Pancreas (tissue), 10 donors: ENCODE measurements around the gene ARFGAP1. TPM values are rescaled to one million over a fixed set of nuclear protein-coding genes. Genes with fewer than 3 reads are reported as not detected.

Experiments used
- ATAC-seq, 4 donors: fragments of 200-7000 bp; cut with Tn5 transposase; one replicate each; pipeline versions ENCODE4 v1.8.0 to v1.9.1; 2020; ENCODE audit warnings: mild to moderate bottlenecking in 4 of 4, moderate library complexity in 4 of 4
- DNase-seq, 6 donors: peaks; one replicate each; pipeline ENCODE4 v3.0.0-alpha.2; 2020
- FAIRE-seq: peaks from 2 replicates; lab custom pipeline; 2012; peaks lifted over from hg19 to GRCh38; lab: Jason Lieb, UNC
- H3K27ac ChIP-seq, 4 donors: fragments of 200-600 bp; sonication (generic); 1 replicate in 3 of 4; 2 replicates in 1 of 4; pipeline versions ENCODE4 v1.5.0 to v1.8.0; 2020
- H3K27me3 ChIP-seq, 4 donors: fragments of 200-600 bp; one replicate each; pipeline ENCODE4 v1.8.0; 2021
- H3K36me3 ChIP-seq, 3 donors: fragments of 200-600 bp; sonication (generic) in 1 of 3; one replicate each; pipeline versions ENCODE4 v1.5.0 to v1.8.0; 2020 to 2021
- H3K4me1 ChIP-seq, 3 donors: fragments of 200-600 bp; one replicate each; pipeline ENCODE4 v1.8.0; 2021
- H3K4me3 ChIP-seq, 4 donors: fragments of 200-600 bp; sonication (generic) in 2 of 4; one replicate each; pipeline versions ENCODE4 v1.5.0 to v1.8.0; 2020 to 2021
- H3K9me3 ChIP-seq, 4 donors: fragments of 200-600 bp; one replicate each; pipeline ENCODE4 v1.8.0; 2021
- WGBS, 2 donors: extraction: QIAGEN DNeasy Blood & Tissue Kit; methylation state at CpG; one replicate each; pipeline ENCODE4 v1.1.7; 2013; 5-methylcytosine and 5-hydroxymethylcytosine counted together
- intact Hi-C, 3 donors: fragments of 100-400 bp; cut with DNase I; formaldehyde crosslinking; loops; one replicate each; pipeline versions ENCODE4 v1.11.1 to v1.14.2; 2022
- polyA plus RNA-seq, 2 donors: library from polyadenylated mRNA; stranded (reverse); fragments of 200-250 nt; gene quantifications; one replicate each; pipeline ENCODE4 v1.2.3, GENCODE V29; 2013
- total RNA-seq, 6 donors: library from RNA; stranded (reverse); fragmentation: NEBNext Ultra II Directional in 4 of 6; extraction: Animal tissue kit (Norgen Biotek cat#: 25700) in 4 of 6; gene quantifications; one replicate each; pipeline versions ENCODE4 v1.2.1 to v1.2.4, GENCODE V29; 2021 to 2023
- TF ChIP-seq, protein P1 (sequence below), 4 donors: fragments of 200-600 bp; sonication (generic) in 3 of 4; IDR thresholded peaks; one replicate each; pipeline versions ENCODE4 v1.5.0 to v1.8.0; 2021; ENCODE audit warnings: antibody characterized with exemption in 4 of 4
- donor health status: healthy with polysubstance abuse.
- donor health status: DM: no; HTN: no; CAD: no; lungs with moderate emphysema.
- donor health status: DM: no; HTN: no; CAD: no.
- donor health status: control.
- donor health status: control.
- donor health status: Bipolar disorder and iron deficiency.
- donor health status: DM: yes; HTN: yes; CAD: no.
- donor health status: DM: no; HTN: no; CAD: no.
- donor health status: DM: no; HTN: no; CAD: no.
- donor health status: DM: yes; HTN: yes; CAD: no.

ARFGAP1 gene
- total and polyA plus RNA-seq, 8 donors: 34.0 to 251 (median 53.3) TPM

DNA sequence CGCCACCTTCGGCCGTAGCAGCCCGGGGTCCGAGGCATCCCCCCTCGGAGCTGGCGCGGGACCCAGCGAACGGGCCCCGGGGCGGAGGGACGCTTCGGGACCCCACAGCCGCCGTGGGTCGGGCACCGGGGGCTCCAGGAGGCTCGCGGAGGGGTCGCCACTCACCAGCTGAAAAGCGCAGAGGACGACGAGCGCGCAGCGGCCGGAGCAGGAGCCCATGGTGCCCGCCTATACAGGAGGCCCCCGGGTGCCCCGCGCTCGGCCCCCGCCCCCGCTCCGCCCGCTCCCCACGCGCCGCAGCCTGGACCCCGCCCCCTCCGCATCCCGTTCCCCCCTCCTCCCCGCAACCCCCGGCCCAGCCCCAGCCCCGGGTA lies 18.4 kb upstream of the ARFGAP1 start, which contains the start of gene NKAIN4:
TSS of gene NKAIN4 (minus strand) at position 232 of the 374 bp plus-strand sequence. CDS start at position 219, 13 bp downstream.
- H3K4me3 ChIP-seq: peak within 1 kb of the TSS in 2 of 4 donors; percentile 13 to 31
- intact Hi-C loops: no loop called here

DNA sequence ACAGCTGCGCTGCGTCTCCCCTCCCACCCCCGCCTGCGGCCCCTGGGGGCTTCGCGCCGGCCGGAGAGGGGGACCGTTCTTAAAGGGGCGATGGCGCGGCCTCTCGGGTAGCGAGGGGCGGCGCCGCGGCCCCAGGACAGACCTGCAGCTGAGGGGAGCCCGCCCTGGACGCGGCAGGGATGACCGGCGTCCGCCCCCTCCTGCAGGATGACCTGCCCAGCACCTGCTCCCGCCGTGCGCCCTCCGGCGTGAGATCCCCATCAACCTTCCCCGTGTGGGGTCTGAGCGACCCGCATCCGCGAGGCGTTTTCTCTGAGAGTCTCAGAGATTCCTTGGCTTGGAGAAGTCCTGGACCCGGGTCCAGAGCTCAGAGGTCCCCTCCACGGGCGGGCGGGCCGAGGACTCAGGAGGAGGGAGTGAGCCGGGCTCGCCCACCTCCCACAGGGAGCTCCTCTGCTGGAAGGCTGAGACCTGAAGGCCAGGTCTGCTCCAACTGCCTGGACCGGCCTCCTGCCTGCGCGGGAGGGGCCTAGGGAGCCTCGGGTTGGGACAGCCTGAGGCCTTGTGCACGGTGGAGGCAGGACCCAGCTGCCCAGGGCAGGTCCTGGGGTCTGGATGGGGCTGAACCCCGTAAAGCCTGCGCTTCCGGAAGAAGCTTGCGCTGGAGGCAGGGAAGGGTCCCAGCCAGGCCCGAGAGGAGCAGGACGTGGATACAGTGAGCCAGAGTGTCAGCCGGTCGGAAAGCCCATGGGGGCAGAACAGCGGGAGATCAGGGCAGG lies 17.8 kb upstream of the ARFGAP1 start:
- 6 to 10% methylated on average over 37 to 56 of the region's 56 CpGs for WGBS, 2 donors
- FAIRE-seq (no peak), DNase-seq (no peak), ATAC-seq (no peak)
- H3K36me3 ChIP-seq: no peaks in the 10 kb centered on the region
- H3K27ac ChIP-seq: no peak overlapping the region
- no peak overlapping the region for H3K4me3 ChIP-seq
- H3K27me3 ChIP-seq: peaks cover 0 to 24% (median 10%) of the 10 kb centered on the region in 4 donors
- no peaks in the 10 kb centered on the region for H3K9me3 ChIP-seq
- peaks cover 0 to 8% (median 0%) of the 10 kb centered on the region in 3 donors for H3K4me1 ChIP-seq
- TF ChIP-seq, protein P1, sequence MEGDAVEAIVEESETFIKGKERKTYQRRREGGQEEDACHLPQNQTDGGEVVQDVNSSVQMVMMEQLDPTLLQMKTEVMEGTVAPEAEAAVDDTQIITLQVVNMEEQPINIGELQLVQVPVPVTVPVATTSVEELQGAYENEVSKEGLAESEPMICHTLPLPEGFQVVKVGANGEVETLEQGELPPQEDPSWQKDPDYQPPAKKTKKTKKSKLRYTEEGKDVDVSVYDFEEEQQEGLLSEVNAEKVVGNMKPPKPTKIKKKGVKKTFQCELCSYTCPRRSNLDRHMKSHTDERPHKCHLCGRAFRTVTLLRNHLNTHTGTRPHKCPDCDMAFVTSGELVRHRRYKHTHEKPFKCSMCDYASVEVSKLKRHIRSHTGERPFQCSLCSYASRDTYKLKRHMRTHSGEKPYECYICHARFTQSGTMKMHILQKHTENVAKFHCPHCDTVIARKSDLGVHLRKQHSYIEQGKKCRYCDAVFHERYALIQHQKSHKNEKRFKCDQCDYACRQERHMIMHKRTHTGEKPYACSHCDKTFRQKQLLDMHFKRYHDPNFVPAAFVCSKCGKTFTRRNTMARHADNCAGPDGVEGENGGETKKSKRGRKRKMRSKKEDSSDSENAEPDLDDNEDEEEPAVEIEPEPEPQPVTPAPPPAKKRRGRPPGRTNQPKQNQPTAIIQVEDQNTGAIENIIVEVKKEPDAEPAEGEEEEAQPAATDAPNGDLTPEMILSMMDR (IDR thresholded peaks at IDR 0.05): no peak
- intact Hi-C loops: no loop called here

More for the DNA sequence above, 18.4 kb upstream of the ARFGAP1 start, which contains the start of gene NKAIN4:
- Histone ChIP-seq H3K27me3 (peaks cover 0 to 24% (median 10%) of the 10 kb centered on the region in 4 donors), H3K36me3 (no peaks in the 10 kb centered on the region), H3K9me3 (no peaks in the 10 kb centered on the region), H3K4me1 (peaks cover 0 to 8% (median 0%) of the 10 kb centered on the region in 3 donors), H3K27ac (no peak within 1 kb of the TSS)
- ATAC-seq: no peak
- no peak for DNase-seq
- 1 to 2% methylated on average over 35 to 45 of the region's 46 CpGs for WGBS, 2 donors
- TF ChIP-seq, protein P1 (IDR thresholded peaks at IDR 0.05): no peak
- no peak for FAIRE-seq

DNA sequence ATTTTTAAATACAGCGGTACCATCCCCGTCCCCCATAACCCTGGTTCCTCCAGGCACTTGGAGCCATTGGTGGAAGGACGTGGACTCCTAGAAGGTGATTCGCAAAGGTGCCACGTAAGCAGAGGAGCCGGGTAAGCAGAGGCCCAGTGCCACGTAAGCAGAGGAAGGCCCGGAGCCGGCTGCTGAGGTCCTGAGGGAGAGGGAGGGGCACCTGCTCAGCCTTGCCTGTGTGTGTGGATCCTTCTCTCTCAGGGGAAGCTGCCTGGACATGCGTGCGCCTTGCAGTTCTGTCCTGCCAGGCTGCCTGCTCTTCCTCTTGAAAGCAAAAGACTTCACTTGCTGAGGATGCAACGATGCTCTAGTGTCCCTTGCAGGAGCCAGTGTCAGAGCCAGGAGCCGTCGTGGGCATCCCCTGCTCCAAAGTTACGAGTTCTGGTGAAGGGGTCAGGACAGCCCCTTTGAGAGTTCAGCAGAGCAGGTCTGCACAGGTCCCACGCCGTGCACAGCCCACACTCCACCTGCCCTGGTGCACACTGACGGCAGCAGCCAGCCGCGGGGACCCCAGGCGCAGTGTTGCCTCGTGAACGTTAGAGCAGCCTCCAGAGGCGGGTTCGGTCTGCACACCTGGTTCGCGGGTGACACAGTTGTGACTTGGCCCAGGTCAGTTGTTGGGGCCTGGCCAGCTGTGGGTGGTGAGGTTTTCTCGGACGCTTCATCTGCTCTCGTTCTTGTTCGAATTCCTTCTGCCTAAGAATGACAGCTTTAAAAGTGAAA lies 16.5 kb upstream of the ARFGAP1 start:
- TF ChIP-seq, protein P1 (IDR thresholded peaks at IDR 0.05): no peak
- H3K4me1 ChIP-seq: peaks cover 0 to 8% (median 0%) of the 10 kb centered on the region in 3 donors
- intact Hi-C loops: no loop called here

DNA sequence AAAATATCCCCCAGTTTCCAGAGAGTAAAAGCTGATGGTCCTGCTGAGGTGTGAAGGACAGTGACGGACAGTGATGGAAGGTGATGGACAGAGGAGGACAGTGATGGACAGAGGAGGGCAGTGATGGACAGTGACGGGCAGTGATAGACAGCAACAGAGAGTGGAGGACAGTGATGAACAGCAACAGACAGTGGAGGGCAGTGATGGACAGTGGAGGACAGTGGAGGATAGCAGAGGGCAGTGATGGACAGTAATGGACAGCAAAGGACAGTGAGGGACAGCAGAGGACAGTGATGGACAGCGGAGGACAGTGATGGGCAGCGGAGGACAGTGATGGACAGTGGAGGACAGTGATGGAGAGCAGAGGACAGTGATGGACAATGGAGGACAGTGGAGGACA lies 15.7 kb upstream of the ARFGAP1 start:
- intact Hi-C loops: no loop called here
- no peaks in the 10 kb centered on the region for H3K36me3 ChIP-seq
- ATAC-seq: no peak
- H3K27ac ChIP-seq: no peak overlapping the region
- DNase-seq: no peak
- H3K4me3 ChIP-seq: no peak overlapping the region
- TF ChIP-seq, protein P1 (IDR thresholded peaks at IDR 0.05): no peak
- FAIRE-seq: no peak
- peaks cover 0 to 8% (median 0%) of the 10 kb centered on the region in 3 donors for H3K4me1 ChIP-seq
- 59 to 69% methylated on average over 4 of the region's 4 CpGs for WGBS, 2 donors
- H3K9me3 ChIP-seq: no peaks in the 10 kb centered on the region
- peaks cover 0 to 20% (median 10%) of the 10 kb centered on the region in 4 donors for H3K27me3 ChIP-seq

More for the DNA sequence above, 16.5 kb upstream of the ARFGAP1 start:
- no peak for ATAC-seq
- Histone ChIP-seq H3K9me3 (no peaks in the 10 kb centered on the region), H3K27ac (no peak overlapping the region), H3K36me3 (no peaks in the 10 kb centered on the region), H3K27me3 (peaks cover 0 to 24% (median 10%) of the 10 kb centered on the region in 4 donors), H3K4me3 (no peak overlapping the region)
- no peak for FAIRE-seq
- WGBS, 2 donors: 31% methylated on average over 31 of the region's 31 CpGs
- no peak for DNase-seq
